HG03196 (cell line): ENCODE results near the gene MIS12.

ENCODE experiments used
- ATAC-seq: cut with Tn5 transposase; IDR thresholded peaks from one replicate; pipeline ENCODE4 v1.9.1; 2021; ENCODE audit not compliant: unreplicated experiment

The MIS12 gene

GRCh38 chr17:5532581-5532980 is 46.2 kb downstream of the MIS12 start:
- no peak for ATAC-seq

- no peak for ATAC-seq
Measured at GRCh38 chr17:5533486-5534315, 47.3 kb downstream of the MIS12 start.

- ATAC-seq, result no peak
Measured at GRCh38 chr17:5535436-5535835, 49.1 kb downstream of the MIS12 start.

GRCh38 chr17:5536866-5537650 is 50.7 kb downstream of the MIS12 start:
- no peak for ATAC-seq

- ATAC-seq, result no peak
Measured at GRCh38 chr17:5539286-5539685, 52.9 kb downstream of the MIS12 start.

- ATAC-seq, result no peak
Measured at GRCh38 chr17:5540321-5540720, 54.0 kb downstream of the MIS12 start.
